Measurements from ENCODE around the gene MYBPH. TPM values are rescaled to one million over a fixed set of nuclear protein-coding genes. Genes with fewer than 3 reads are reported as not detected.

MYBPH gene
- total RNA-seq, 1 experiment from 2014 or later, result not detected

DNA sequence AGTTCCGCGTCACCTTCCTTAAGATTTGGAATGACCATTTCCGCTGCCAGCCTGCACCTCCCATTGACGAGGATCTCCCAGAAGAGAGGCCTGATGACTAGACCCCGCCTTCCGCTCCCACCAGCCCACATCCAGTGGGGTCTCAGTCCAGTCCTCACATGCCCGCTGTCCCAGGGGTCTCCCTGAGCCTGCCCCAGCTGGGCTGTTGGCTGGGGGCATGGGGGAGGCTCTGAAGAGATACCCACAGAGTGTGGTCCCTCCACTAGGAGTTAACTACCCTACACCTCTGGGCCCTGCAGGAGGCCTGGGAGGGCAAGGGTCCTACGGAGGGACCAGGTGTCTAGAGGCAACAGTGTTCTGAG lies 9.8 kb downstream of the MYBPH start:
- Histone ChIP-seq H3K9me3 (ENCODE audit: control insufficient read depth, low read depth, low read length) (no peaks in the 10 kb centered on the region), H3K27me3 (ENCODE audit: insufficient read depth, low read length) (no peaks in the 10 kb centered on the region), H3K4ac (ENCODE audit: low read depth, low read length) (no peak overlapping the region), H2AK5ac (ENCODE audit: insufficient read length, low read length) (no peak overlapping the region), H3K9ac (ENCODE audit: extremely low read depth, insufficient read length, low read length) (no peak overlapping the region), H3K56ac (ENCODE audit: insufficient read length, low read depth, low read length) (no peak overlapping the region), H2BK20ac (ENCODE audit: low read depth, low read length, poor library complexity, severe bottlenecking) (no peak overlapping the region), H3T11ph (ENCODE audit: low read length) (no peak overlapping the region), H4K20me1 (ENCODE audit: control insufficient read depth, insufficient read depth, insufficient read length) (no peaks in the 10 kb centered on the region), H3K23ac (ENCODE audit: insufficient read length, low read depth, low read length) (no peak overlapping the region), H3K79me1 (ENCODE audit: insufficient read depth, low read depth, low read length, poor library complexity, severe bottlenecking) (no peaks in the 10 kb centered on the region), H3K79me2 (ENCODE audit: insufficient read depth, low read length) (no peaks in the 10 kb centered on the region), H2BK15ac (ENCODE audit: low read depth, low read length) (no peak overlapping the region), H2BK120ac (ENCODE audit: low read depth, low read length, poor library complexity, severe bottlenecking) (no peak overlapping the region), H4K91ac (ENCODE audit: insufficient read length, low read depth, low read length) (no peak overlapping the region), H2AFZ (ENCODE audit: low read length) (no peak overlapping the region), H3K4me1 (ENCODE audit: insufficient read depth, low read length) (no peaks in the 10 kb centered on the region), H4K8ac (replicated peaks; ENCODE audit: insufficient read length, low read depth, low read length) (no peak overlapping the region), H2BK5ac (ENCODE audit: insufficient read length, low read length) (no peak overlapping the region), H3K27ac (ENCODE audit: insufficient read length, low read depth, low read length) (no peak overlapping the region), H3K18ac (ENCODE audit: insufficient read length, low read depth, low read length) (no peak overlapping the region), H3K23me2 (ENCODE audit: insufficient read length, low read depth, low read length, poor library complexity, severe bottlenecking) (no peaks in the 10 kb centered on the region), H3K14ac (ENCODE audit: insufficient read depth, low read length) (no peak overlapping the region), H4K5ac (ENCODE audit: insufficient read length, low read depth, low read length) (no peak overlapping the region), H3K4me2 (ENCODE audit: insufficient read depth, insufficient read length, low read length) (no peak overlapping the region), H2BK12ac (ENCODE audit: insufficient read length, low read depth, low read length) (no peak overlapping the region)
- peaks cover 3 to 8% of the 10 kb centered on the region in 2 experiments; a peak in 3 of 4 replicates for H3K4me1 Mint-ChIP-seq
- no peak for TF ChIP-seq CTCF (conservative IDR thresholded peaks at IDR 0.05)
- DNase-seq, result no peak
- H3K9me3 Mint-ChIP-seq, result no peaks in the 10 kb centered on the region
- H3K27ac Mint-ChIP-seq, result no peak overlapping the region
- peaks cover 16% of the 10 kb centered on the region for H3K27me3 Mint-ChIP-seq (ENCODE audit: low read depth)
- no peaks in the 10 kb centered on the region for H3K36me3 Mint-ChIP-seq (ENCODE audit: insufficient read depth in 1 of 3, low read depth in 3 of 3)
- WGBS (ENCODE audit: extremely low coverage, insufficient read length, low lambda C conversion rate), result no CpG with 5 or more reads among the region's 8 CpGs
- no peak overlapping the region for H3K4me3 Mint-ChIP-seq

All from H9 (cell line).